Measurements from ENCODE around the gene RFTN1. TPM values are rescaled to one million over a fixed set of nuclear protein-coding genes. Genes with fewer than 3 reads are reported as not detected.

Gene RFTN1
- total RNA-seq, 1 donor from 2014 or later = 53.4 TPM

- no peak for TF ChIP-seq CTCF (IDR thresholded peaks at IDR 0.05)
- no peak for DNase-seq (ENCODE audit: low spot score)
- Mint-ChIP-seq H3K9me3 (ENCODE audit: low read depth) (no peaks in the 10 kb centered on the region), H3K36me3 (ENCODE audit: low read depth) (peaks cover 22% of the 10 kb centered on the region), H3K4me3 (ENCODE audit: unreplicated experiment) (no peak overlapping the region), H3K27ac (ENCODE audit: unreplicated experiment) (no peak overlapping the region), H3K27me3 (ENCODE audit: low read depth) (no peaks in the 10 kb centered on the region), H3K4me1 (ENCODE audit: low read depth) (peaks cover 47% of the 10 kb centered on the region)
Measured at GRCh38 chr3:16366581-16366980, 146.9 kb downstream of the RFTN1 start.

- no peak for DNase-seq (ENCODE audit: low spot score)
- peaks cover 37% of the 10 kb centered on the region for H3K4me1 Mint-ChIP-seq (ENCODE audit: low read depth)
- H3K4me3 Mint-ChIP-seq (ENCODE audit: unreplicated experiment) = no peak overlapping the region
- no peak overlapping the region for H3K27ac Mint-ChIP-seq (ENCODE audit: unreplicated experiment)
- H3K9me3 Mint-ChIP-seq (ENCODE audit: low read depth) = no peaks in the 10 kb centered on the region
- peaks cover 27% of the 10 kb centered on the region for H3K36me3 Mint-ChIP-seq (ENCODE audit: low read depth)
- no peaks in the 10 kb centered on the region for H3K27me3 Mint-ChIP-seq (ENCODE audit: low read depth)
- TF ChIP-seq CTCF (IDR thresholded peaks at IDR 0.05) = no peak
Measured at GRCh38 chr3:16365491-16366128, 147.9 kb downstream of the RFTN1 start.

GRCh38 chr3:16364963-16365362, 148.5 kb downstream of the RFTN1 start:
- Mint-ChIP-seq H3K27ac (ENCODE audit: unreplicated experiment) (no peak overlapping the region), H3K27me3 (ENCODE audit: low read depth) (no peaks in the 10 kb centered on the region), H3K9me3 (ENCODE audit: low read depth) (no peaks in the 10 kb centered on the region), H3K4me1 (ENCODE audit: low read depth) (peaks cover 31% of the 10 kb centered on the region), H3K4me3 (ENCODE audit: unreplicated experiment) (no peak overlapping the region), H3K36me3 (ENCODE audit: low read depth) (peaks cover 24% of the 10 kb centered on the region)
- DNase-seq (ENCODE audit: low spot score) = no peak
- TF ChIP-seq CTCF (IDR thresholded peaks at IDR 0.05) = no peak

- no peak for DNase-seq (ENCODE audit: low spot score)
- no peaks in the 10 kb centered on the region for H3K27me3 Mint-ChIP-seq (ENCODE audit: low read depth)
- TF ChIP-seq CTCF (IDR thresholded peaks at IDR 0.05) = no peak
Measured at GRCh38 chr3:16364323-16364722, 149.2 kb downstream of the RFTN1 start.

GRCh38 chr3:16363636-16364035, 149.9 kb downstream of the RFTN1 start:
- peaks cover 21% of the 10 kb centered on the region for H3K36me3 Mint-ChIP-seq (ENCODE audit: low read depth)
- TF ChIP-seq CTCF (IDR thresholded peaks at IDR 0.05) = no peak
- no peak overlapping the region for H3K27ac Mint-ChIP-seq (ENCODE audit: unreplicated experiment)
- H3K4me3 Mint-ChIP-seq (ENCODE audit: unreplicated experiment) = no peak overlapping the region
- no peak for DNase-seq (ENCODE audit: low spot score)
- no peaks in the 10 kb centered on the region for H3K9me3 Mint-ChIP-seq (ENCODE audit: low read depth)
- no peaks in the 10 kb centered on the region for H3K27me3 Mint-ChIP-seq (ENCODE audit: low read depth)
- peaks cover 26% of the 10 kb centered on the region for H3K4me1 Mint-ChIP-seq (ENCODE audit: low read depth)

More at GRCh38 chr3:16364323-16364722, 149.2 kb downstream of the RFTN1 start:
- Mint-ChIP-seq H3K27ac (ENCODE audit: unreplicated experiment) (no peak overlapping the region), H3K36me3 (ENCODE audit: low read depth) (peaks cover 21% of the 10 kb centered on the region), H3K4me1 (ENCODE audit: low read depth) (peaks cover 27% of the 10 kb centered on the region), H3K9me3 (ENCODE audit: low read depth) (no peaks in the 10 kb centered on the region), H3K4me3 (ENCODE audit: unreplicated experiment) (no peak overlapping the region)
